GM18520 (cell line): Measurements from ENCODE around the gene LFNG.
"Not testable (repeated sequence)": the region's sequence is repeated elsewhere in the genome, so short reads cannot be mapped to it uniquely, and the experiment has no call there.

Experiments used
- ATAC-seq: cut with Tn5 transposase; IDR thresholded peaks from one replicate; pipeline ENCODE4 v1.9.1; 2021; ENCODE audit not compliant: unreplicated experiment

Gene LFNG

GRCh38 chr7:2542916-2543871 is 23.6 kb downstream of the LFNG start:
- ATAC-seq, result no peak

- ATAC-seq, result no peak
These were observed 25.1 kb downstream of the LFNG start for GRCh38 chr7:2544541-2545188.

- ATAC-seq, result no peak
These were observed 26.3 kb downstream of the LFNG start for GRCh38 chr7:2545746-2546425.

GRCh38 chr7:2546776-2547586 is 27.4 kb downstream of the LFNG start:
- no peak for ATAC-seq

- no peak for ATAC-seq
These were observed 31.8 kb downstream of the LFNG start for GRCh38 chr7:2551418-2551817.

- no peak for ATAC-seq
These were observed 33.5 kb downstream of the LFNG start for GRCh38 chr7:2553108-2553507.

- ATAC-seq, result no peak
These were observed 34.4 kb downstream of the LFNG start for GRCh38 chr7:2553831-2554581.

- ATAC-seq, result no peak
These were observed 35.1 kb downstream of the LFNG start for GRCh38 chr7:2554661-2555111.

- peak; percentile 39 for ATAC-seq
These were observed 35.8 kb downstream of the LFNG start, which contains the start of gene BRAT1 for GRCh38 chr7:2555121-2556052. Gene BRAT1, minus strand, starts transcription at chr7:2555524. Its CDS starts 1,093 bp downstream, at chr7:2554431.

- peak; percentile 52 for ATAC-seq
These were observed 39.2 kb downstream of the LFNG start, which contains the start of gene IQCE for GRCh38 chr7:2558629-2559282. Gene IQCE, plus strand, starts transcription at chr7:2558979. Its CDS starts 203 bp downstream, at chr7:2559182.

- ATAC-seq, result peak; percentile 4
These were observed 39.8 kb downstream of the LFNG start for GRCh38 chr7:2559283-2559950.

GRCh38 chr7:2563955-2564354 is 44.4 kb downstream of the LFNG start:
- not testable (repeated sequence) for ATAC-seq

GRCh38 chr7:2564970-2565540 is 45.5 kb downstream of the LFNG start:
- ATAC-seq, result no peak

- no peak for ATAC-seq
These were observed 46.8 kb downstream of the LFNG start for GRCh38 chr7:2566348-2566889.

- ATAC-seq, result no peak
These were observed 47.5 kb downstream of the LFNG start for GRCh38 chr7:2566890-2567678.

- no peak for ATAC-seq
These were observed 48.2 kb downstream of the LFNG start for GRCh38 chr7:2567679-2568278.
